Amniotic stem cell (primary cell): Measurements from ENCODE around the gene PLPPR4.
"Not testable (repeated sequence)": the region's sequence is repeated elsewhere in the genome, so short reads cannot be mapped to it uniquely, and the experiment has no call there.

Experiments used
- DNase-seq: peaks from one replicate; lab custom pipeline; 2025; lab: John Stamatoyannopoulos, UW

The PLPPR4 gene

DNA sequence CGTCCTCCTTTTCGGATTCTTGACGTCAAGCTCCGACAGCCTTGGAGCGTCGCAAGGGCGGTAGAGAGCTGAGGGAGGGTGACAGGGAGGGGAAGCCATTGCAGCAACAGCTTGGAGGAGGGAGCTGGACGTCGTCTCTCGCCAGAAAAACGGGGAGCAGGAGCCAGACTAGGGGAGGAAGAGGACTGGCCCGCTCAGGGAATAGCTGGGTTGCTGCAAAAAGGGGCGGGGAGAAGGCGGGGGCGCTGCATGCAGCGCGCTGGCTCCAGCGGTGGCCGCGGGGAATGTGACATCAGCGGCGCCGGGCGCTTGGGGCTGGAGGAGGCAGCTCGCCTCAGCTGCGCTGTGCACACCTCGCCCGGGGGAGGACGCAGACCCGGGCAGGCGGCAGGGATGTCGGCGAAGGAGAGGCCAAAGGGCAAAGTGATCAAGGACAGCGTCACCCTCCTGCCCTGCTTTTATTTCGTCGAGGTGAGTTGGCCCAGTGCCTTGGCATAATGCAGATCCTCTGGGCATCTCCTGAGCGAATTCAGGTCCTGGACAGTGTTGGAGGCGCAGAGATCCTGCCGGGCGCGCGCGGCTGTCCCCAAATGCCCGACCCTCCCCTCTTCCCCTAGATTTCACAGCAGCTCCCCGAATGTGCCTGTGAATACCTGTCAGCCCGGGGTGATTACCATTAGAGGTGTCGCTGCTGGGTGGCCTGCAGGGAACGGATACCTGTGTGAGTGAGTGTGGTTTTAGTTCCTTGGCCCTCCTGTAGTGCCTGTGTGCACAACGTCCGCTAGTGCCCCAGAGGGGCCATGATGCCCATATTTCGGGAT is at the start of gene PLPPR4:
TSS of gene PLPPR4 (plus strand) at position 292 of the 821 bp plus-strand sequence. CDS start at position 394, 102 bp downstream.
- peak; percentile 26 for DNase-seq

DNA sequence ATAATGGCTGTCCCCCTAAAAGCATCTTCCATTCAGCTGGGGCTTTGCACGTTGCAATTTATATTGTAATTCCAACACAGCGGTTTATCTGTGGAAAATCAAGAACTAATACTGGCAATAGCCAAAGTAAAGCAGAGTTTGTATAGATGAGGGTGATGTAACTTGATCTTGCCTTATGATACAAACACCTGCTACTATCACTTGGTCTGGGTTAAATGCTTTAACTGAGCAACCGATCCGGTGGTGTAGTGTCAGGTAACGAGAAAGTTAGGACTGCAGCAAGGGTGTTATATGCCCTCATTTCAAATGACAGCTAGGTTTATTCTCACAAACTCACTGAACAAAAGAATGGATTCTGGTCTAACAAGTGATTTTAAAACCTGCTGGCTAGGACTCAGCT is 47.3 kb upstream of the PLPPR4 start:
- DNase-seq, result no peak

DNA sequence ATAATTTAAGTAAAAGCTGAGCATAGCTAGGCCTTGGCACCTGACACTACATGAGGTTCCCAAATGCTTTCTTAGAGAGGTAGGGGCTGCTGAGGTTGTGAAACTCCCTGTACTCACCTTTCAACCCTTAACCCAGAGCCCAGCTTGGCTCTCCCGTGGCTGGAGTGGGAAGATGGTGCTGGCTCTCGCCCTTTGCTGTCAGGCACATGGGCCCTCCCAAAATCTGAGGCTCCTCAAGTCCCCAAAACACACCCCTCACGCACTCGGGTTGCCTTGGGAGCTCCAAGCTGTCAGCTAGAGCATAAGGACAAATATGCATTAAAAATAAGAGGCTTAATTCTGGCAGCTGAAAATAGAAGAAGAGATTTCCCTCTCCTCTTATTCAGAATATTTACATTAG is 46.7 kb upstream of the PLPPR4 start:
- no peak for DNase-seq

GRCh38 chr1:99218572-99218971 is 45.7 kb upstream of the PLPPR4 start:
- DNase-seq, result no peak

- DNase-seq, result no peak
Measured at GRCh38 chr1:99218999-99219398, 45.3 kb upstream of the PLPPR4 start.

GRCh38 chr1:99227056-99227897 is 37.0 kb upstream of the PLPPR4 start:
- DNase-seq, result no peak

DNA sequence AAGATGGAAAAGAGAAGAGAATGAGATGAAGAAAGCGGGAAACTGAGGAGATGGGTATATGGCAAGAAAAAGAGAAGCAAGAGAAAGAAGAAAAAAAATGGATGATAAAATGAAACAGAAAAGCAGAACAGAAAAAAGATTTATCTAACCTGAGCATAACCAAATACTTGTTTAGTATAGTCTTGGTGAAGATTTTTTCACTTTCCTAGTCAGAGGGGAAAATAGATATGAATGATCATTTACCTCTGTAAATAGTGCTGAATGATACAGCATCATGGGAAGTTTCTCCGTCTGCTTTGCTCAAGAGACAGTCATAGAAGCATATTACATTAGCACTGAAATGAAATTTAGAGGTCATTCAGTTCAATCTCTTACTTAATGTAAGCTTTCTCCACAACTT is 36.1 kb upstream of the PLPPR4 start:
- DNase-seq, result no peak

GRCh38 chr1:99229122-99229521 is 35.2 kb upstream of the PLPPR4 start:
- DNase-seq, result no peak

DNA sequence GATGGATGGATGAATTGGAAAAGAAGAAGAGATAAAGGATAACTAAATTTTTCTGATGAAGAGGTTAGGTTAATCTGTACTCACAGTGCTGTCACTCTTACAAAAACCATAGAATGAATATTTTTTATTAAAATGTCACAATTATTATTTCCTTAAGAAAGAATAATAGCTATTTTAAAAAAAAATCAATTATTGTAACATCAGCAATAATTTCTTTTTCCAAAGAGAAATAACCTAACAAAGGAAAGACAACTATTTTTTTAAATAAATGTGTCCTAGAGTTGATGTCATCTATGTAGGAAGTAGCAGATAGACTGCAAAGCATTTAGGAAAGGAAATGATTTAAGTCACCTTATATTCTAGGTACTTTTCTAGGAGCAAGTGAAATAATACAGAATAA is 33.6 kb upstream of the PLPPR4 start:
- DNase-seq, result no peak

- no peak for DNase-seq
Measured at GRCh38 chr1:99232172-99232571, 32.1 kb upstream of the PLPPR4 start.

DNA sequence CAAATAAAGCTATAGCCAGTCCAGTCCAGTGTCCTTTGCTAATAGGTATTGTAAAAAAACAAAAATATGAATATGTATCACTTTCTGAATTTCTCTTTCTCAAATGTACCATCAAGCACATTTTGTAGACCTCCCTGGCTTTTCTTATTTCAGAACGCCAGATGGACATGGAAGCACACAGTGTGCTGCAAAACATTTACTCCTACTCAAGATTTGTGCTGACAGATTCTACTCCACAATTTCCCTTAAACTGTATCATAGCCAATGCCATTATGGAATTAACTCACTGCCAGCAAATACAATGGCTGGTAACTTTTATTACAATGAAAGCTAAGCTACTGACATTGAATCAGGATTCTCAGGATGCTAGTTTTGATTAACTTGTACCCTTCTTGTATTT is 30.8 kb upstream of the PLPPR4 start:
- no peak for DNase-seq

GRCh38 chr1:99236756-99237155 is 27.5 kb upstream of the PLPPR4 start:
- DNase-seq, result no peak

DNA sequence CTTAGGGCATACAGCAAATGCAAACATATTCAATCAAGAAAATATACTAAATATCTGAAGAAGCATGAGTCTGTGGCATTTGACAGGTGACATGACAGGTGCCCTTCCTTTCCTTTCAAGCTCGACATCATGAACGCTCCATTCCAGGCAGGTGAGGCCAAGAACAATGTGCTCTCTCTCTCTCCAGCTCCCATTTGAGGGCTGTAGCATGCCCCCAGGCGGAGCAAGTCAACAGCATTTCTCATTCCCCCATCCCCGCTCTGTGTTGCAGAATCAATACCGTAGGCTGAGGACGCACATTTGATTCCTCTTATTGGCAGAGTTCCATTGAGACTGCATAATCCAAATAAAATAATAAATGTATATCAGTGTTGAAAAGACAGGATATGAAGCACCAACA is 24.6 kb upstream of the PLPPR4 start:
- DNase-seq, result no peak

GRCh38 chr1:99240621-99241020 is 23.7 kb upstream of the PLPPR4 start:
- DNase-seq, result no peak

- no peak for DNase-seq
Measured at GRCh38 chr1:99246152-99246551, 18.1 kb upstream of the PLPPR4 start.

DNA sequence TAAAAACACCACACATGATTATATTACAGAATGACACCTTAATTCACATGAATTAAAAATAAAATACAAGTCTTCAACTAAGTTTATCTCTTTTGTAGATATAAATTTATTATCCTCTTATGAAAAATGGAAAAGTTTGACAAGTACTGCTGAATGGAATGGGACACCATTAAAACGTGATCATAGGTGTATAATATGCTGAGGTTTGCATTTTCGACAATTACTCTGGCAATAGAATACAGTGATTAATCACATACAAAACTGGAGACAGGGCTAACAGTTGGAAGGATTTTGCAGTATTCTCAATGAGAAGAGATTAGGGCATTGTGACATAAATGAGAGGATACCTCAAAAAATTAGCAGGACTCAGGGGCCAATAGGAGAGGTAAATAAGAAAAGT is 17.1 kb upstream of the PLPPR4 start:
- DNase-seq, result no peak

- DNase-seq, result no peak
Measured at GRCh38 chr1:99250728-99251127, 13.6 kb upstream of the PLPPR4 start.

GRCh38 chr1:99251308-99251707 is 13.0 kb upstream of the PLPPR4 start:
- DNase-seq, result no peak

DNA sequence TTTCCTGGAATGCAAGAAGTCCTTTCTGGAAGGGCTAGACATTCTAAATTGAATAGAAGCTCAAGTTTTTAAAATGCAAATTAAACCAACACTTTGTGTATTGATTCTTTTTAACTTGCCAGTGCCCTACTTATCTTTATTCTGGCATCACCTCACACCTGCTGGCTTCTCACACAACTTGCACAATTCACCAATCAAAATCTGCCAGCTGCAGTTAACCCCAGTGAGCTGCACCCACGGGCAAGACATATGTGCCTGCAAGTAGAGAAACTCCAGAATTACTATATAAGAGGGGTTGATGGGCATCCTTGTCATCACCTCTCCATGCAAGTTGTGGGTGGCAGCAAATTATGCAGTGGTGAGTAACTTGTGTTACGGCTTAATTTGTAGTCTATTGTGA is 11.7 kb upstream of the PLPPR4 start:
- no peak for DNase-seq

DNA sequence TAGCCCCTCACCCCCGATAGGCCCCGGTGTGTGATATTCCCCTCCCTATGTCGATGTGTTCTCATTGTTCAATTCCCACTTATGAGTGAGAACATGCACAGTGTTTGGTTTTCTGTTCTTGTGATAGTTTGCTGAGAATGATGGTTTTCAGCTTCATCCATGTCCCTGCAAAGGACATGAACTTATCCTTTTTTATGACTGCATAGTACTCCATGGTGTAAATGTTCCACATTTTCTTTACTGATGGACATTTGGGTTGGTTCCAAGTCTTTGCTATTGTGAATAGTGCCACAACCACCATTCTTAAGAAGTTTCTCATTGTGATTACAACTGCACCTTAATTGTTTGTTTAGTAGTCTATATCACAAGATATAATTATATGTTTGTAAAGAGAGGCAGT is 3.9 kb upstream of the PLPPR4 start:
- not testable (repeated sequence) for DNase-seq

DNA sequence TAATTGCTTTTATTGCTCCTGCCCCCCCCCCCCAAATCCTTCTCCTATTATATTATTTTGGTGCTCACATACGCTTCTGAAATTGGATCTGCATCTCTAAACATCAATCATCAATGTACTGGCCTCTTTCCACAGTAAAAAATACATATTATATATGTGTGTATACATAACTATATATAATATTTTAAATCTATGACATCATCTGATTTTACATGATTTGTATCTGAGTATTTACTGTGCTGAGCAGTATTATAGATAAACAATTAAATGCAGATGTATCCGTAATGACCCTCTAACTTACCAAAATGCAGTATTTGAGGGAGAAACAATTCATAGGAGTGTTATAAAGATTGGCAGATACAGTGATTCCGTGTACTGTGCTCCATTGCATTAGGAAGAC is 832 bp downstream of the PLPPR4 start:
- DNase-seq, result no peak

GRCh38 chr1:99266726-99267125 is 2.4 kb downstream of the PLPPR4 start:
- peak; percentile 44 for DNase-seq

DNA sequence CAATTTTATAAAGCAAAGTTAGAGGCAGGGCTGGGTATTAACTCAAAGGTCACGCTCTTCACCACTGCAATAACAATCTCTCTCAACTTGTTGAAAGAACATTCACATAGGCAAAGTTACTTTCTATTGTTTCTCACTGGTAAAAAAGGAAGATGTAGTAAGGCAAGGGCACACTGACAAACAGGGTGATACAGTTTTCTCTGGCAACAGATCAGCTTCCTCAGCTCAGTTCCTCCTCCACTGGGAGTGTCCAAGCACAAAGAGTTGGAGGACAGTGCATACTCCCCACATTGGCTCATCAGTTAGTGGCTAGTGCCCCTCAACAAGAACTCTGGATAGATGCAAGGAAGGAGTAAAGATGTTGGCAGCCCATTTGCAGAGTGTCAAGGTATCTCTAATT is 3.7 kb downstream of the PLPPR4 start:
- no peak for DNase-seq
